GM11168 (cell line): ENCODE data around the gene PNLDC1.
"Not testable (repeated sequence)": the region's sequence is repeated elsewhere in the genome, so short reads cannot be mapped to it uniquely, and the experiment has no call there.

ENCODE experiments used
- in situ Hi-C: fragments of 300-500 bp; cut with MboI; formaldehyde crosslinking; loops from one replicate; pipeline ENCODE4 v1.12.0; 2022; ENCODE audit warnings: low sequenced_read_pairs; ENCODE audit not compliant: unreplicated experiment

Gene PNLDC1

DNA sequence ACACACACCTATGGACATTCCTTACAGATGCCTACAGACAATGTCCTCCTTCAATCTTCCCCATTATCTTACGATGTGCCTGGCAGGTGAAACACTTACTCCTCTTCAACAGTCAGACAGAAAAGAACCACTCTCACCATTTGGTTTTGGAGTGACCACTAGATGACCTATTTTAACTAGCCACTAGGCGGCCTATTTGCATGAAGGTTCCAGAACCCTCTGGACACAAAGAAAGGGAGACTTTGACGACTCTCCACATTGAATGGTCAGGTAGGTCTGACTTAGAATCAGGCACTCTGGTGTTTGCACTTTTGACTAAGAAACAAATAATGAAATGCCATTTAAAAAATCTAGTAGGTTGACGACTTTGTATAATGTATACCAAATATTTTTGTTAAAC, 42.0 kb downstream of the PNLDC1 start:
- in situ Hi-C loops, result no loop called here

DNA sequence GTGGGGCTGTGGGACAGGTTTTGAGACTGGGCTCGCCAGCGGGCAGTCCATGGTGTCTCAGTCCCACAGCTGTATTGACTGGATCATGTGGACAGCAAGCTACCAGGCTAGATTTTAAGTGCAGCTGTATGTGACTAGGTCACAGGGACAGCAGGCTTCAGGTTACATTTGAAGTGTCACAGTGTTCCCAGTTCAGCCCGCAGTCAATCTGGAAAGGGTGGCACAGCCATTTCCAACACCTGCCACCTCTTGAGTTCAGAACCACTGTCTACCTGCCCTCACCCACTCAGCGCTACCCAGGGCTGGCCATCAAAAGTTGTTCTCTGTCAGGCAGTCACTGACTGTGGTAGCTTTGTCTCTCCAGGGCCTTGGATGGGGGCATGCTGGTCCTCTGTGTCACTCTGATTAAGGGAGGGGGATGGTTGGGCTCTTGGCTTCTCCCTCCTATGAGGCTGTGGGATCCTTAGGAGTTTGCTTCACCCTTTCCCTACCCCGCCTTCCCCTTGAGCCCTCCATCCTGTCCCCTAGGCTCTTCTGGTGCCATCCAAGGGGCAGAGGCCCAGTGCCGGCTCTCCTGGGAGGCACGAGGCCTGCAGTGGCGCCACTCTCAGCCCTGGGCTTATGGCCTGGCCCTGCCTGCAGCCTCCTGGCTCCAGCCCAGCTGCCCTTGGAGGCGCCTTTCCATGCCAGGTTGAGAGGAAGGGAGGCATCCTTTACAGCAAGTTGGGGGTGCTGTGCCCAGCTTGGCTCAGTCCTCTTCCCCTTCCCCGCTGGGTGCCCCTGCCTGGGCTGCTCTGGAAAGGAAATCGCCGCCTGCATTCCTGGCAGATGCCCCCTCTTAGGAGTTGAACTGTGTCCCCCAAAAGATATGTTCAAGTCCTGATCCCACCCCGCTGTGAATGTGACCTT, 44.9 kb downstream of the PNLDC1 start:
- in situ Hi-C loops, result no loop called here

GRCh38 chr6:159848552-159848951, 48.5 kb downstream of the PNLDC1 start:
- in situ Hi-C loops, result not testable (repeated sequence)

GRCh38 chr6:159849851-159850250, 49.8 kb downstream of the PNLDC1 start:
- in situ Hi-C loops, result not testable (repeated sequence)

- in situ Hi-C loops, result no loop called here
These were observed 52.8 kb downstream of the PNLDC1 start for GRCh38 chr6:159852877-159853276.

DNA sequence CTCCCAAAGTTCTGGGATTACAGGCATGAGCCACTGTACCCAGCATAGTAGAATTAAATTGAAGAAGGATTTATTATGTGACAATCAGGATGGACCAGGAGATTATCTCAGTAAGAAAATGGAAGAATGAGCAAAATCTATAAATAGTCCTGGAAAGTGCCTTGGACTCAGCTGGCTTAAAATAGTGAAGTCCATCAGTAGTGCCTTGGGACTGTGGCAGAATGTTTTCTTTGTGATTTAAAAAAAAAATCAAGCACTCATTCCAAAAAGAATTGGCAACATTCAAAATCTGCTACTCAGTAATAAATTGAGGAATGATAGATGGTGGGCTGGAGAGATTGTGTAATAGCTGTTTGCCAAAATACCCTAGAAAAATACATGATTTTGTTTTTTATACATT, 53.7 kb downstream of the PNLDC1 start:
- in situ Hi-C loops, result no loop called here

DNA sequence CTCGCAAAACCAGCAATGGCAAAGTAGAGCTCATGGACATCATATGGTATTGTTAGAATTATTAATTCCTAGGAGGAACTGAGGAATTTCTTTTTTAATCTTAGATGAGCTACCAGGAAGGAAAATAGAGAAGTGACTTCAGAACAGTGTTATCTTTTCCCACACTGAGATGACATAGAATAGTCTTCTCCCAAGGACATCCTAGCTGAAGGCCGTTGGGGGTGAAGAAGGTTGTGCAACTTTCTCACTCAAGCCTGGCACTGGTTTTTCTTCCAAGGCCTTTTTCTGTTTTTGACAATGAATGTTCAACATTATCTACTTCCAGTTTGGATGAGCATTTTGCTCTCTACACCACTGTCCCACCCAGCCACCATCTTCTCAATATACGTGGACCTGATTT, 54.9 kb downstream of the PNLDC1 start:
- in situ Hi-C loops, result no loop called here

- in situ Hi-C loops, result no loop called here
These were observed 58.2 kb downstream of the PNLDC1 start for GRCh38 chr6:159858259-159858658.

- in situ Hi-C loops, result loop anchor here (10.0 kb wide), 1 partner anchor 584 kb away; no protein-coding TSS in a partner anchor
These were observed 60.4 kb downstream of the PNLDC1 start for GRCh38 chr6:159860482-159860881.

DNA sequence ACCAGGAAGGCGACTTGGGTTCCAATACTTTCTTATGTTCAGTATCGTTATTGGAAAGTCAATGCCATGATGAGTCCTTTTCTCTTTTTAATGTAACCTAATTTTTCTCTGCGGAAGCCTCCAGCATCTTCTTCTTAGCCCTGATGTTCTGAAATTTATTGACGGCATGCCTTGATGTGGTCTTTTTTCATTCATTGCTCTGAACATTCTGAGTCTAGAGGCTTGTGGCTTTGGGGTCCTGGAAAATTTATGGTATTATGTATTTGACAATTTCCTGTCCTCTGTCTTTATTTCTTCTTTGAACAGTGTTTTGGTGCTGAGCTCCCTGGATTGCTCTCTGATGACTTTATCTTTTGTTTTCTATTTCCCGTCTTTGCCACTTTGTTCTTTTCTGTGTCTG, 62.0 kb downstream of the PNLDC1 start:
- in situ Hi-C loops, result loop anchor here (10.0 kb wide), 1 partner anchor 583 kb away; no protein-coding TSS in a partner anchor

DNA sequence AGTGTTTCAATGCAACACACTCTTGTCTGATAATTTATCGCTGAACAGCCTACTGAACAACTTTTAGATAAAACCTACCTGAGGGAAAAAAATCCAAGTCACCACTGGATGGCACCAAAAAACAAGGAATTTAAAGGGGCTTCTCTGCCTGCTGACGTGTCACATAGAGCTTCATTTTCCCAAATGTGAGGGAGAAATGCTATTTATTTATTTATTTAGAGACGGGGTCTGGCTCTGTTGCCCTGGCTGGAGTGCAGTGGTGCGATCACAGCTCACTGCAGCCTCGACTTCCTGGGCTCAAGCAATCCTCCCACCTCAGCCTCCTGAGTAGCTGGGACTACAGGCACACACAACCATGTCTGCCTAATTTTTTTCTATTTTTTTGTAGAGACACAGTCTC, 63.3 kb downstream of the PNLDC1 start:
- in situ Hi-C loops, result loop anchor here (10.0 kb wide), 1 partner anchor 581 kb away; no protein-coding TSS in a partner anchor

- in situ Hi-C loops, result loop anchor here (10.0 kb wide), 1 partner anchor 579 kb away; no protein-coding TSS in a partner anchor
These were observed 65.3 kb downstream of the PNLDC1 start for GRCh38 chr6:159865226-159865920.

DNA sequence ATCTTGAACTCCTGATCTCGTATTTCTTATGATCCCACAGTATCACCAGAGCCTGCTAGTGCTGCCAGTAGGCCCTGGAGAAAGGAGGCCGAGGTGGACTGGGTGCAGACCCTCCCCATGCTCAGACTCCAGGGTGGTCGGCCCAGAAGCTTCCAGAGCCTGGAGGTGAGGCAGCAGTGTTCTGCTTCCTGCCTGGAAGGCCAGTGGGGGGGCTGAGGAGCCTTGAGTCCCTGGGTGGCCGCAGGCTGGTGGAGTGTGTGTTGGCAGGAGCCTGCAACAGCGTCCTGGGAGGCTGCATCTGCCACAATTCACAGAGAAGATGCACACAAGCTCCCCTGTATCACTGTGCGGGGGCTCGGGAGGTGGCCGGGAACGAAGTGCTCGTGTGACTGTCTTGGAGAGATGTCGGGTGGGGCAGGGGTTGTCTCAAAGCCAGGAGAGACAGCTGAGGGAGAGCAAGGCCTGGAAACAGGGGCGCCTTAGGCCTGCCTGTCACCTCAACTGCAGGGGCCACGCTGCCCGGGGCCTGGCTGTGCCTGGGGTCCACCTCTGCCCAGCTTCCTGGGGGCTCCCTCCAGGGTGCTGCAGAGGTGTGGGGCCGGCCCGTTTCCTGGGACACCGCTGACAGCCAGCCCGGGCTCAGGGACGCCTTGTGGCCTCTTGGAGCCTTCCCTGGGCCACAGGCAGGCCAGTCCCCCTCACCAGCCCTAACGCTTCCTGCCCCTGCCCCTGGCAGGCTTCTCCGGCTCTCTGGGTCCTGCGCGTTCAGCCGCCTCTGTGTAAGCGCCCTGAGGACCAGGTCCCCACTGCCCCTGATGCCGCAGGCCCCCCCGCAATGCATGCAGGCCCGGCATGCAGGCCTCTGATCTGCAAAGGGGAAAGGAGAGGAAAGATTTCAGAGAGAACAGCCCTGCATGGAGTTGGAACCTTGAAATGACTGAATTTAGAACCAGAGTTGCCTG, 66.5 kb downstream of the PNLDC1 start:
- in situ Hi-C loops, result loop anchor here (10.0 kb wide), 1 partner anchor 578 kb away; no protein-coding TSS in a partner anchor
